ENCODE results near the gene NDUFAF3.
A peak's percentile ranks its signal among the peaks of the same experiment; 100 is the strongest.

Gene NDUFAF3

DNA sequence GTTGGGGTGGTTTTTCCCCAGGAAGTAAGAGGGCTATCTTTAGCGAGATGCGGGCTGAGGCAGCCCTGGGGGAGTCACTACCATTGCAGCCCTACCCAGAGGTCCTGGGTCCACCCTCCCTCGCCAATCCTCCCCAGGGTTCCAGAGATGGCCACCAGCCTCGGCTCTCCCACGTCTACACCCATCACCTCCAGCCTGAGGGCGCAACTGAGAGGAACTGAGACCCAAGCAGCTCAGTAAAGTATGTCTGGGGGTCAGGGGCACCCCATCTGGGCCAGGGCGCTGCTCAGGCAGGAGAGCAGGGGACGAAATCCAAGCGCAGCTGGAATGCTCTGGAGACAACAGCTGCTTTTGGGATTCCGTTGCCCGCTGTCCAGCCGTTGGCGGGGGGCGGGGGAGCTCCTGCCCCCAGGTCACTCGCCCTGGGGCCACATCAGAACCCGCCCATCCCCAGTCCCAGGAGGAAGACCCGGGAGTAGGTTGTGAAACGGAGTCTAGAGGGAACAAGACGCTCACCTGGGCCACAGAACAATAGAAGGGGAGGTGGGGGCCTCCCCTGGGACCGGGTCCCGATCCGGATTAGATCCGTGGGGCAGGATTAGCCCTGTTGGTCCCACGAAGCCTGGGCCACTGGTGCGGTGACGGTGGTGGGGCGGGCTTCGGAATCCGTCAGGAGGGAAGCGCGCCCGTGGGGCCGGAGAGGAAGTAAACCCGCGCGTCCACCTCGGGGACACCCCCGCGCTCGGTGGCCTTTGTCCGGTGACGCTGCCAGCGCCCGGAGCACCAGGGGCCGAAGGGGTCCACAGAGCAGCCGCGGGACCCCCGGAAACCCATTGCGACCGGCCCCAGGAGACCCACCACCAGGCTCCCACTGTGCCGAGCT, 1.4 kb upstream of the NDUFAF3 start (continued):
- TF ChIP-seq GFI1B (tag by site-specific recombination; IDR thresholded peaks at IDR 0.05) (no peak), ZNF155 (tag by site-specific recombination; IDR thresholded peaks at IDR 0.05) (no peak)

DNA sequence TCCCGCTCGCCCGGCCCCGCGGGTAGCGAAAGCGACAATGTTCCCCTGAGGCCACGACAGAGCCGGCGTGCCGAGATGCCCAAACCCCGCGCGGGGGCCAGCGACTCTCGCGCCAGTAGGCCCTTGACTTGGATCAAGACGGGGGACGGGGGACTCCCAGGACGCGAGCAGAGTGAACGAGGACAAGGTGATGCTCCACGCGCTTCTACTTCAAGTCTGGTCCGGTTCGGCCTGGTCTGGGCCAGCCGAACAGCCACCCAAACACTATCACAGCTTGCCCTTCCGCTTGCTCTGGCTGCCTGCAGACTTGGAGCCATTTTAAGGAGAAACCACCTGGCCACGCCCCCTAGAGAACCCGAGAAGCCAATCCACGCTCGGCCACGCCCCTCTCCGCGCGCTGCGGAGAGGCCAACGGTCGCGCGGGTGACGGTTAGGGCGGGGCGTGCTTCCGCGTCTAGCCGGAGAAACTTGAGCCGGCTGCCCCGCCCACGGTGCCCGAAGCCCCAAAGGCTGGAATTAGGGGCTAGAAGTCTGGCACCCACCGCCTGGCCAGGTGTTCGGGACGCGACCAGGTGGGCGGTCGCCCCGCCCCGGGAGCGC, 608 bp upstream of the NDUFAF3 start:
- H3K9me3 ChIP-seq (ENCODE audit: control insufficient read depth, insufficient read depth, low read depth, low read length) = no peaks in the 10 kb centered on the region
- no peaks in the 10 kb centered on the region for H3K4me1 ChIP-seq (ENCODE audit: control insufficient read depth, insufficient read depth, low read length)
- ChIA-PET CTCF (interaction anchor here (0.6 to 2.1 kb wide), 8 partner anchors 8 to 250 kb away, joined by 3 to 13 read pairs (median 5); partner anchors contain the start of genes P4HTM and WDR6), POLR2A (interaction anchor here (0.6 to 10.4 kb wide), 19 partner anchors 8 to 391 kb away, joined by 3 to 141 read pairs (median 4); partner anchors contain the start of genes ARIH2, IMPDH2, IP6K2 and LAMB2)
- peak overlapping the region; percentile 92 for H3K4me3 ChIP-seq (ENCODE audit: low read depth, low read length)
- H3K36me3 ChIP-seq (ENCODE audit: control insufficient read depth in 2 of 2, insufficient read depth in 1 of 2, low read length in 2 of 2) = peaks cover 0 to 43% of the 10 kb centered on the region in 2 experiments; a peak in 1 of 3 replicates
- peak overlapping the region; percentile 93 for H3K27ac ChIP-seq (ENCODE audit: extremely low read depth, low read depth, low read length)
- TF ChIP-seq ZSCAN23 (tag by site-specific recombination; IDR thresholded peaks at IDR 0.05) (0 out of 2 replicates have a peak, but pooled peaks have one; percentile 16), ZBTB8A (tag by site-specific recombination; IDR thresholded peaks at IDR 0.05) (peak; percentile 94), IKZF3 (tag by site-specific recombination; IDR thresholded peaks at IDR 0.05) (no peak), ZNF837 (tag by site-specific recombination; IDR thresholded peaks at IDR 0.05) (0 out of 2 replicates have a peak, but pooled peaks have one; percentile 30), ZNF112 (tag by site-specific recombination; IDR thresholded peaks at IDR 0.05) (no peak), ZNF292 (tag by site-specific recombination; IDR thresholded peaks at IDR 0.05; ENCODE audit: borderline replicate concordance, low read depth) (no peak), ZNF311 (tag by site-specific recombination; IDR thresholded peaks at IDR 0.05; ENCODE audit: borderline replicate concordance) (no peak), ZBTB21 (tag by site-specific recombination; IDR thresholded peaks at IDR 0.05) (no peak), ZBTB1 (tag by site-specific recombination; IDR thresholded peaks at IDR 0.05) (no peak), ZEB2 (tag by site-specific recombination; IDR thresholded peaks at IDR 0.05) (no peak), ZSCAN16 (tag by site-specific recombination; IDR thresholded peaks at IDR 0.05) (no peak), ZNF350 (tag by site-specific recombination; IDR thresholded peaks at IDR 0.05) (no peak), RBAK (tag by site-specific recombination; IDR thresholded peaks at IDR 0.05) (no peak), ZXDB (tag by site-specific recombination; IDR thresholded peaks at IDR 0.05) (peak; percentile 60; the same call in 1 of the 2 replicates), MEIS1 (CRISPR knock-in tag; IDR thresholded peaks at IDR 0.05; ENCODE audit: borderline replicate concordance) (no peak), KLF10 (tag by site-specific recombination; IDR thresholded peaks at IDR 0.05) (peak; percentile 84; the same call in 1 of the 2 replicates), KLF9 (tag by site-specific recombination; IDR thresholded peaks at IDR 0.05; ENCODE audit: low read depth) (peak; percentile 97), ZFP41 (tag by site-specific recombination; IDR thresholded peaks at IDR 0.05; ENCODE audit: borderline replicate concordance) (no peak), ZNF792 (tag by site-specific recombination; IDR thresholded peaks at IDR 0.05) (no peak), KLF1 (tag by site-specific recombination; IDR thresholded peaks at IDR 0.05) (peak; percentile 94; the same call in 1 of the 2 replicates)
- TF ChIP-seq, protein P1, sequence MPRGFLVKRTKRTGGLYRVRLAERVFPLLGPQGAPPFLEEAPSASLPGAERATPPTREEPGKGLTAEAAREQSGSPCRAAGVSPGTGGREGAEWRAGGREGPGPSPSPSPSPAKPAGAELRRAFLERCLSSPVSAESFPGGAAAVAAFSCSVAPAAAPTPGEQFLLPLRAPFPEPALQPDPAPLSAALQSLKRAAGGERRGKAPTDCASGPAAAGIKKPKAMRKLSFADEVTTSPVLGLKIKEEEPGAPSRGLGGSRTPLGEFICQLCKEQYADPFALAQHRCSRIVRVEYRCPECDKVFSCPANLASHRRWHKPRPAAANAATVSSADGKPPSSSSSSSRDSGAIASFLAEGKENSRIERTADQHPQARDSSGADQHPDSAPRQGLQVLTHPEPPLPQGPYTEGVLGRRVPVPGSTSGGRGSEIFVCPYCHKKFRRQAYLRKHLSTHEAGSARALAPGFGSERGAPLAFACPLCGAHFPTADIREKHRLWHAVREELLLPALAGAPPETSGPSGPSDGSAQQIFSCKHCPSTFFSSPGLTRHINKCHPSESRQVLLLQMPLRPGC (tag by site-specific recombination; IDR thresholded peaks at IDR 0.05) = no peak; the same call in 1 of the 2 replicates
- TF ChIP-seq, protein P2, sequence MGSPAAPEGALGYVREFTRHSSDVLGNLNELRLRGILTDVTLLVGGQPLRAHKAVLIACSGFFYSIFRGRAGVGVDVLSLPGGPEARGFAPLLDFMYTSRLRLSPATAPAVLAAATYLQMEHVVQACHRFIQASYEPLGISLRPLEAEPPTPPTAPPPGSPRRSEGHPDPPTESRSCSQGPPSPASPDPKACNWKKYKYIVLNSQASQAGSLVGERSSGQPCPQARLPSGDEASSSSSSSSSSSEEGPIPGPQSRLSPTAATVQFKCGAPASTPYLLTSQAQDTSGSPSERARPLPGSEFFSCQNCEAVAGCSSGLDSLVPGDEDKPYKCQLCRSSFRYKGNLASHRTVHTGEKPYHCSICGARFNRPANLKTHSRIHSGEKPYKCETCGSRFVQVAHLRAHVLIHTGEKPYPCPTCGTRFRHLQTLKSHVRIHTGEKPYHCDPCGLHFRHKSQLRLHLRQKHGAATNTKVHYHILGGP (tag by site-specific recombination; IDR thresholded peaks at IDR 0.05) = no peak
- TF ChIP-seq, protein P3, sequence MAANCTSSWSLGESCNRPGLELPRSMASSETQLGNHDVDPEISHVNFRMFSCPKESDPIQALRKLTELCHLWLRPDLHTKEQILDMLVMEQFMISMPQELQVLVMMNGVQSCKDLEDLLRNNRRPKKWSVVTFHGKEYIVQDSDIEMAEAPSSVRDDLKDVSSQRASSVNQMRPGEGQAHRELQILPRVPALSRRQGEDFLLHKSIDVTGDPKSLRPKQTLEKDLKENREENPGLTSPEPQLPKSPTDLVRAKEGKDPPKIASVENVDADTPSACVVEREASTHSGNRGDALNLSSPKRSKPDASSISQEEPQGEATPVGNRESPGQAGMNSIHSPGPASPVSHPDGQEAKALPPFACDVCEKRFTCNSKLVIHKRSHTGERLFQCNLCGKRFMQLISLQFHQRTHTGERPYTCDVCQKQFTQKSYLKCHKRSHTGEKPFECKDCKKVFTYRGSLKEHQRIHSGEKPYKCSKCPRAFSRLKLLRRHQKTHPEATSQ (tag by site-specific recombination; IDR thresholded peaks at IDR 0.05) = no peak
- TF ChIP-seq, protein P4, sequence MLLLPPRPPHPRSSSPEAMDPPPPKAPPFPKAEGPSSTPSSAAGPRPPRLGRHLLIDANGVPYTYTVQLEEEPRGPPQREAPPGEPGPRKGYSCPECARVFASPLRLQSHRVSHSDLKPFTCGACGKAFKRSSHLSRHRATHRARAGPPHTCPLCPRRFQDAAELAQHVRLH (tag by site-specific recombination; IDR thresholded peaks at IDR 0.05) = peak; percentile 29
- TF ChIP-seq, protein P5, sequence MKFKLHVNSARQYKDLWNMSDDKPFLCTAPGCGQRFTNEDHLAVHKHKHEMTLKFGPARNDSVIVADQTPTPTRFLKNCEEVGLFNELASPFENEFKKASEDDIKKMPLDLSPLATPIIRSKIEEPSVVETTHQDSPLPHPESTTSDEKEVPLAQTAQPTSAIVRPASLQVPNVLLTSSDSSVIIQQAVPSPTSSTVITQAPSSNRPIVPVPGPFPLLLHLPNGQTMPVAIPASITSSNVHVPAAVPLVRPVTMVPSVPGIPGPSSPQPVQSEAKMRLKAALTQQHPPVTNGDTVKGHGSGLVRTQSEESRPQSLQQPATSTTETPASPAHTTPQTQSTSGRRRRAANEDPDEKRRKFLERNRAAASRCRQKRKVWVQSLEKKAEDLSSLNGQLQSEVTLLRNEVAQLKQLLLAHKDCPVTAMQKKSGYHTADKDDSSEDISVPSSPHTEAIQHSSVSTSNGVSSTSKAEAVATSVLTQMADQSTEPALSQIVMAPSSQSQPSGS (tag by site-specific recombination; IDR thresholded peaks at IDR 0.05; ENCODE audit: low read depth) = no peak
- TF ChIP-seq, protein P6, sequence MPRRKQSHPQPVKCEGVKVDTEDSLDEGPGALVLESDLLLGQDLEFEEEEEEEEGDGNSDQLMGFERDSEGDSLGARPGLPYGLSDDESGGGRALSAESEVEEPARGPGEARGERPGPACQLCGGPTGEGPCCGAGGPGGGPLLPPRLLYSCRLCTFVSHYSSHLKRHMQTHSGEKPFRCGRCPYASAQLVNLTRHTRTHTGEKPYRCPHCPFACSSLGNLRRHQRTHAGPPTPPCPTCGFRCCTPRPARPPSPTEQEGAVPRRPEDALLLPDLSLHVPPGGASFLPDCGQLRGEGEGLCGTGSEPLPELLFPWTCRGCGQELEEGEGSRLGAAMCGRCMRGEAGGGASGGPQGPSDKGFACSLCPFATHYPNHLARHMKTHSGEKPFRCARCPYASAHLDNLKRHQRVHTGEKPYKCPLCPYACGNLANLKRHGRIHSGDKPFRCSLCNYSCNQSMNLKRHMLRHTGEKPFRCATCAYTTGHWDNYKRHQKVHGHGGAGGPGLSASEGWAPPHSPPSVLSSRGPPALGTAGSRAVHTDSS (tag by site-specific recombination; IDR thresholded peaks at IDR 0.05) = 0 out of 2 replicates have a peak, but pooled peaks have one; percentile 22
